ENCODE results near the gene GFPT2. TPM values are rescaled to one million over a fixed set of nuclear protein-coding genes. Genes with fewer than 3 reads are reported as not detected.
"Not testable (repeated sequence)": the region's sequence is repeated elsewhere in the genome, so short reads cannot be mapped to it uniquely, and the experiment has no call there.

Gene GFPT2
- polyA plus RNA-seq, 3 donors: 3.4 to 149 (median 83.0) TPM

DNA sequence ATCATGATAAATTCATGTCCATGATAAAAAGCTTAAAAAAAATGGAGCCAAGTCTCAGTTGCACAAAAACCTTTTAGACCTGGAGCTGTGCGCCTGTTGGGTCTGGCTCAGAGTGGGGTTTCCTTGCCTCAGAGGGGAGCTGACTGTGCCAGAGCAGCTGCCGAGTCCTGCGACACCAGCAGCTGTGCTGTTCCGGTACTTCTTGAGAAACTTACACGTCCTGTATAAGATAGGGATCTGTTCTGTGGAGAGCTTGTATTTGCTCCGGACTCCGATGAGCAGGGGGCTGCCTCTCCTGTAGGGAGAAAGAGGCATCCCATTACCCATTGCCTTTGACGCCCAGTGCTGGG is 28.6 kb downstream of the GFPT2 start:
- H3K27ac ChIP-seq (ENCODE audit: low read depth, low read length): no peak overlapping the region
- 66 to 76% (median 70%) methylated on average over 8 of the region's 8 CpGs for WGBS, 3 donors

DNA sequence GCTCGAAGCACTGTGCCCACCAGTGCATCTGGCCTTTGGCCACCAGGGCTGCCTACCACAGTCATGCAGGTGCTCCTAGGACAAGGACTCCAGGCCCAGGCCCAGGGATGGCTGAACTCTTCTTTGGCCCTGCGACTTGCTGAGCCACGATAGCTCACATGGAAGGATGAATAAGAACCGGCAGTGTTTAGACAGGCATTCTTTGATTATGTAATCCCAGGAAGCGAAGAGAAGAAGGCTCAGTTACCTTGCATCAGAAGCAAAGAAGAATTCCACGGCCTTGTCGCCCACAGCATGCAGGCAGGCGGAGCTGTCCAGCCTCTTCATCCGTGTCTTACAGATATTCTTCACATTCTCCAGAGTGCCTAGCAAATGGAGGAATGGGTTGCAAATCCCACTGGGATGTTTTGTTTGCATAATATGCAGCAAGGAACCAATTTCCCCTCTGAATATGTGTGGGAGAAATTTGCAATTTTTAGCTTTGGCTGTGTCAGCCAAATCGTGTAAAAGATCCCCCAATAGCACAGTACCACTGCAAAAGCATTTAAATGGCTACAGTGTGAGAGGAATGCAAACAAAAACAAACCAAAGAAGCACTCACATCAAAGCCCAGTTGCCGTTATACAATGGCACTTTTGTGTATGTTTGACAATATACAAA is 29.1 kb downstream of the GFPT2 start:
- H3K27ac ChIP-seq (ENCODE audit: low read depth, low read length): no peak overlapping the region
- WGBS, 3 donors: 59 to 66% (median 62%) methylated on average over 11 of the region's 11 CpGs

DNA sequence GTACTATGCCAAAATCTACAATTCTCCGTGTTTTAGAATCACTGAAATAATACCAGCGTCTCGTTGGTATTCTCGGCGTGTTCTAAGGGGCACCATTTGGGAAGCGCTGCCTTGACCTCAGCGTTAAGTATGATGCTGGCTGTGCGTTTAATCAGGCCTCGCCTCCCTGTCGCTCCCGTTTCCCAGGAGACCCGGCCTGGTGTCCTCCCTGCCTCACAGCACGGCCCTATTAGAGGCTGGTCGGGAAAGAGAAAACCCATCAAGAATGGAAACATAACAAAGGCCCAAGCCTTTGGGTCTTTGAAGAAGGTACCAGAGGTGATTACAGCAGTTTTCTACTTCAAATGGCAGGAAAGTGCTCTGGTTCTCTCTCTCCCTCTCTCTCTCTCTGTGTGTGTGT is 30.0 kb downstream of the GFPT2 start:
- WGBS, 3 donors: 80 to 90% (median 85%) methylated on average over 14 of the region's 14 CpGs
- no peak overlapping the region for H3K27ac ChIP-seq (ENCODE audit: low read depth, low read length)

GRCh38 chr5:180318456-180319089 is 34.6 kb downstream of the GFPT2 start:
- WGBS, 3 donors: 88 to 90% (median 89%) methylated on average over 22 to 23 of the region's 23 CpGs
- H3K27ac ChIP-seq (ENCODE audit: low read depth, low read length): no peak overlapping the region

GRCh38 chr5:180316586-180316985 is 36.5 kb downstream of the GFPT2 start:
- no peak overlapping the region for H3K27ac ChIP-seq (ENCODE audit: low read depth, low read length)
- WGBS, 3 donors: 93 to 95% (median 93%) methylated on average over 20 of the region's 20 CpGs

- no peak overlapping the region for H3K27ac ChIP-seq (ENCODE audit: low read depth, low read length)
- WGBS, 3 donors: 56 to 70% (median 61%) methylated on average over 9 of the region's 9 CpGs
Observed at GRCh38 chr5:180315762-180316212, 37.3 kb downstream of the GFPT2 start.

- no peak overlapping the region for H3K27ac ChIP-seq (ENCODE audit: low read depth, low read length)
- WGBS, 3 donors: 69 to 91% (median 72%) methylated on average over 50 of the region's 50 CpGs
Observed at GRCh38 chr5:180313677-180314505, 39.2 kb downstream of the GFPT2 start.

- H3K27ac ChIP-seq (ENCODE audit: low read depth, low read length): no peak overlapping the region
- WGBS, 3 donors: 84 to 94% (median 90%) methylated on average over 11 of the region's 11 CpGs
Observed at GRCh38 chr5:180311216-180311615, 41.9 kb downstream of the GFPT2 start.

DNA sequence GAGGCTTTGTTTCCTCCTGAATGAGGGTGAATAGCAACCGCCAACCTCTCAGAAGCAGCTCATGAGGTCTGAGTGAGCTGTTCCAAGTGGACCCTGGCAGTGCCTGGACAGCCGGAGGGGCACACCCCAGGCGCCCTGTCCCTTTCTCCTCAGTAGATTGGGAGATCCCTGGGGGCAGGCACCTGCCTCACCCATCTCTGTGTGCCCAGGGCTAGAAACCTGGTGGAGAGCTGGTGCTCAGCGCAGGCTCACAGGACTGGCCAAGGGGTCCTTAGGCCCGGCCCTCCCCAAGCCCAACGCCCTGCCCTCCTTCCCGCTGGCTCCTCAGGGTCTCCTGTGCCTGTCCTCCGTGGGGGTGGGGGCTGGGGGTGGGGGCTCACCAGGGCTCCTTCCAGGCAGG is 46.3 kb downstream of the GFPT2 start:
- 85 to 89% (median 86%) methylated on average over 8 of the region's 8 CpGs for WGBS, 3 donors
- no peak overlapping the region for H3K27ac ChIP-seq (ENCODE audit: low read depth, low read length)

DNA sequence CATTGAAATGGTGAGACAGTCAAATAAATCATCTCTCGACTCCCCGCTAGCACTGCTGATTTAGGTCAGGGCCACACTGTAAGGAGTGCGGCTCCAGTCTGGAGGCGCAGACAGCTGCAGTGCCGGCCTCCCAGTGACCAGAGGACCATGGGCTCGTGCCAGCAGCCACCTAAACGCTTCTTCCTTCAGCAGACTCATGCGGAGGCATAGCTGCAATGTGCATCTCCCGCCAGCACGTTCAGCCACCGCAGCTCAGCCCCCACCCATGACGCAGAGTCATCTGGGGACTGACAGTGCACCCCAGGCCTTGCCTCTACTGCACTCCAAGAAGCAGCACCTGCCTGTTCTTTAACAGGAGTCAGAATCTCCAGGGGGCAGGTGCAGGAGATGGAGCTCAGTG is 47.7 kb downstream of the GFPT2 start:
- H3K27ac ChIP-seq (ENCODE audit: low read depth, low read length): no peak overlapping the region
- 87 to 91% (median 90%) methylated on average over 12 of the region's 12 CpGs for WGBS, 3 donors

- no peak overlapping the region for H3K27ac ChIP-seq (ENCODE audit: low read depth, low read length)
- 85 to 88% (median 86%) methylated on average over 18 of the region's 18 CpGs for WGBS, 3 donors
Observed at GRCh38 chr5:180304431-180305375, 48.4 kb downstream of the GFPT2 start.

GRCh38 chr5:180304016-180304292 is 49.2 kb downstream of the GFPT2 start:
- H3K27ac ChIP-seq (ENCODE audit: low read depth, low read length): no peak overlapping the region
- WGBS, 3 donors: 87 to 90% (median 88%) methylated on average over 4 of the region's 4 CpGs

- no peak overlapping the region for H3K27ac ChIP-seq (ENCODE audit: low read depth, low read length)
- 87 to 91% (median 87%) methylated on average over 17 of the region's 17 CpGs for WGBS, 3 donors
Observed at GRCh38 chr5:180303226-180304015, 49.7 kb downstream of the GFPT2 start.

- WGBS, 3 donors: 90 to 94% (median 91%) methylated on average over 10 of the region's 10 CpGs
- H3K27ac ChIP-seq (ENCODE audit: low read depth, low read length): no peak overlapping the region
Observed at GRCh38 chr5:180302256-180302655, 50.9 kb downstream of the GFPT2 start.

GRCh38 chr5:180301253-180301652 is 51.9 kb downstream of the GFPT2 start:
- no peak overlapping the region for H3K27ac ChIP-seq (ENCODE audit: low read depth, low read length)
- WGBS, 3 donors: 68 to 75% (median 73%) methylated on average over 4 of the region's 4 CpGs

- 50 to 88% (median 86%) methylated on average over 3 of the region's 3 CpGs for WGBS, 3 donors
- no peak overlapping the region for H3K27ac ChIP-seq (ENCODE audit: low read depth, low read length)
Observed at GRCh38 chr5:180299526-180299925, 53.6 kb downstream of the GFPT2 start.

GRCh38 chr5:180299014-180299413 is 54.1 kb downstream of the GFPT2 start:
- 83 to 91% (median 88%) methylated on average over 11 to 14 of the region's 14 CpGs for WGBS, 3 donors
- not testable (repeated sequence) for H3K27ac ChIP-seq (ENCODE audit: low read depth, low read length)

All from adipose tissue (tissue), 3 donors.